SU-DHL-6 (cell line): ENCODE results near the gene DMD.

ENCODE experiments used
- H2AFZ ChIP-seq: fragments of 200-600 bp; sonication (generic); 2 replicates; pipeline ENCODE4 v1.6.1; 2014; ENCODE audit warnings: low read depth, mild to moderate bottlenecking, moderate library complexity, mixed read lengths, antibody characterized with exemption, low read length; ENCODE audit not compliant: severe bottlenecking
- H3F3A ChIP-seq: fragments of 200-600 bp; shearing (Covaris generic); 2 replicates; pipeline ENCODE4 v1.6.0; 2016; ENCODE audit warnings: antibody characterized with exemption, mild to moderate bottlenecking; ENCODE audit not compliant: insufficient read depth
- H3K27ac ChIP-seq: fragments of 200-600 bp; sonication (generic); 2 replicates; pipeline ENCODE4 v1.5.1; 2016; ENCODE audit warnings: low read depth, mild to moderate bottlenecking, low read length, moderate library complexity, mixed read lengths
- H3K27me3 ChIP-seq: fragments of 200-600 bp; sonication (generic), shearing (Covaris generic); 2 replicates; pipeline ENCODE4 v1.6.0; 2014; ENCODE audit warnings: mild to moderate bottlenecking, low read length
- H3K36me3 ChIP-seq: fragments of 200-600 bp; sonication (generic); 2 replicates; pipeline ENCODE4 v1.6.1; 2014; ENCODE audit warnings: mild to moderate bottlenecking, low read length, mixed read lengths
- H3K4me2 ChIP-seq: fragments of 300-600, 200-600 bp; shearing (Covaris generic), sonication (generic); 2 replicates; pipeline ENCODE4 v1.6.0; 2014; ENCODE audit warnings: low read length, low read depth, mild to moderate bottlenecking; ENCODE audit not compliant: poor library complexity, severe bottlenecking
- H3K4me3 ChIP-seq: fragments of 200-600 bp; sonication (generic); 2 replicates; pipeline ENCODE4 v1.5.1; 2014; ENCODE audit warnings: antibody characterized with exemption, low read length, mild to moderate bottlenecking, mixed read lengths; ENCODE audit not compliant: insufficient read depth, poor library complexity, severe bottlenecking
- H3K79me2 ChIP-seq: fragments of 200-600 bp; sonication (generic); 2 replicates; pipeline ENCODE4 v1.6.1; 2014; ENCODE audit warnings: mild to moderate bottlenecking, low read length, moderate library complexity; ENCODE audit not compliant: insufficient read depth
- H3K9ac ChIP-seq: fragments of 200-600 bp; sonication (generic); 2 replicates; pipeline ENCODE4 v1.7.0; 2014; ENCODE audit warnings: mild to moderate bottlenecking, low read length
- H3K9me2 ChIP-seq: fragments of 200-600 bp; sonication (generic); replicated peaks from 2 replicates; pipeline ENCODE4 v1.6.1; 2014; ENCODE audit warnings: low read length; ENCODE audit not compliant: insufficient read depth
- H3K9me3 ChIP-seq: fragments of 200-600 bp; sonication (generic); 2 replicates; pipeline ENCODE4 v1.6.1; 2014; ENCODE audit warnings: low read length, mixed read lengths; ENCODE audit not compliant: insufficient read depth
- H4K20me1 ChIP-seq: fragments of 200-600 bp; sonication (generic); 2 replicates; pipeline ENCODE4 v1.6.1; 2014; ENCODE audit warnings: low read depth, mild to moderate bottlenecking, antibody characterized with exemption, low read length, moderate library complexity, mixed read lengths
- CTCF ChIP-seq: fragments of 200-600 bp; sonication (generic); IDR thresholded peaks from one replicate; pipeline ENCODE4 v1.5.1; 2017; ENCODE audit warnings: antibody characterized with exemption, mild to moderate bottlenecking, low read length, moderate library complexity; ENCODE audit not compliant: insufficient read depth, poor library complexity, severe bottlenecking
- EZH2phosphoT487 ChIP-seq: fragments of 200-600 bp; sonication (generic), shearing (Covaris generic); conservative IDR thresholded peaks from 2 replicates; pipeline ENCODE4 v1.6.1; 2018; ENCODE audit warnings: mild to moderate bottlenecking, antibody characterized with exemption, low read length, moderate library complexity, mixed read lengths

The DMD gene

GRCh38 chrX:31123335-31123734 is 2088.0 kb downstream of the DMD start:
- Histone ChIP-seq H2AFZ (no peak overlapping the region), H3K4me3 (no peak overlapping the region), H3K9ac (no peak overlapping the region), H3K27ac (no peak overlapping the region), H3K4me2 (no peak overlapping the region), H3F3A (no peaks in the 10 kb centered on the region), H3K27me3 (no peaks in the 10 kb centered on the region), H3K9me3 (no peaks in the 10 kb centered on the region), H3K36me3 (peaks cover 8% of the 10 kb centered on the region; the same call in 1 of the 2 replicates), H3K79me2 (no peaks in the 10 kb centered on the region), H4K20me1 (no peaks in the 10 kb centered on the region), H3K9me2 (no peaks in the 10 kb centered on the region)
- TF ChIP-seq EZH2phosphoT487 (no peak), CTCF (no peak)

- no peaks in the 10 kb centered on the region for H3F3A ChIP-seq
- TF ChIP-seq EZH2phosphoT487 (no peak), CTCF (no peak)
- H3K4me2 ChIP-seq = no peak overlapping the region
- no peaks in the 10 kb centered on the region for H3K9me2 ChIP-seq
- no peaks in the 10 kb centered on the region for H3K27me3 ChIP-seq
- H3K4me3 ChIP-seq = no peak overlapping the region
- H3K27ac ChIP-seq = no peak overlapping the region
- H2AFZ ChIP-seq = no peak overlapping the region
- no peaks in the 10 kb centered on the region for H3K9me3 ChIP-seq
- H3K79me2 ChIP-seq = no peaks in the 10 kb centered on the region
- peaks cover 8% of the 10 kb centered on the region; the same call in 1 of the 2 replicates for H3K36me3 ChIP-seq
- no peak overlapping the region for H3K9ac ChIP-seq
- no peaks in the 10 kb centered on the region for H4K20me1 ChIP-seq
Measured at GRCh38 chrX:31117266-31117665, 2094.1 kb downstream of the DMD start.

GRCh38 chrX:31115398-31115797 is 2096.0 kb downstream of the DMD start:
- H3K9me2 ChIP-seq = no peaks in the 10 kb centered on the region
- H2AFZ ChIP-seq = no peak overlapping the region
- no peaks in the 10 kb centered on the region for H3F3A ChIP-seq
- no peaks in the 10 kb centered on the region for H3K79me2 ChIP-seq
- no peak overlapping the region for H3K4me2 ChIP-seq
- H3K9ac ChIP-seq = no peak overlapping the region
- H3K9me3 ChIP-seq = no peaks in the 10 kb centered on the region
- TF ChIP-seq CTCF (no peak), EZH2phosphoT487 (no peak)
- H4K20me1 ChIP-seq = no peaks in the 10 kb centered on the region
- no peaks in the 10 kb centered on the region for H3K27me3 ChIP-seq
- no peak overlapping the region for H3K27ac ChIP-seq
- H3K36me3 ChIP-seq = peaks cover 8% of the 10 kb centered on the region; the same call in 1 of the 2 replicates
- no peak overlapping the region for H3K4me3 ChIP-seq

GRCh38 chrX:31114858-31115257 is 2096.5 kb downstream of the DMD start:
- H3K4me3 ChIP-seq = no peak overlapping the region
- H2AFZ ChIP-seq = no peak overlapping the region
- no peaks in the 10 kb centered on the region for H3F3A ChIP-seq
- H3K9ac ChIP-seq = no peak overlapping the region
- peaks cover 8% of the 10 kb centered on the region; the same call in 1 of the 2 replicates for H3K36me3 ChIP-seq
- no peaks in the 10 kb centered on the region for H3K9me3 ChIP-seq
- no peak for TF ChIP-seq EZH2phosphoT487
- TF ChIP-seq CTCF = no peak
- no peaks in the 10 kb centered on the region for H3K9me2 ChIP-seq
- H3K4me2 ChIP-seq = no peak overlapping the region
- H3K79me2 ChIP-seq = no peaks in the 10 kb centered on the region
- H3K27ac ChIP-seq = no peak overlapping the region
- no peaks in the 10 kb centered on the region for H3K27me3 ChIP-seq
- H4K20me1 ChIP-seq = no peaks in the 10 kb centered on the region
